IMR-90 (cell line): ENCODE data around the gene PIK3CA. TPM values are rescaled to one million over a fixed set of nuclear protein-coding genes. Genes with fewer than 3 reads are reported as not detected.

ENCODE experiments used
- ATAC-seq: fragments of 200-7000 bp; cut with Tn5 transposase; 2 replicates; pipeline ENCODE4 v1.9.1; 2020; ENCODE audit warnings: low read depth, mild to moderate bottlenecking, moderate library complexity
- BruUV-seq: library from RNA; stranded (reverse); fragments of 400-500 nt; replicated peaks from 2 replicates; lab custom pipeline; 2021; lab: Mats Ljungman, UMichigan
- CTCF ChIA-PET: fragments of 300-600 bp; formaldehyde crosslinking; extraction: SDS; loops from one replicate; lab custom pipeline; 2021; ENCODE audit warnings: antibody characterized with exemption; lab: Yijun Ruan, JAX
- POLR2A ChIA-PET: fragments of 300-600 bp; sonication (Branson Sonifier 250); formaldehyde crosslinking; loops from one replicate; lab custom pipeline; 2022; ENCODE audit warnings: antibody characterized with exemption; ENCODE audit not compliant: unreplicated experiment; lab: Charles Lee
- DNase-seq: peaks from one replicate; pipeline ENCODE4 v3.0.0; 2013
- H2AFZ ChIP-seq: replicated peaks from 2 replicates; pipeline ENCODE3; 2013; ENCODE audit warnings: low read length, mild to moderate bottlenecking; ENCODE audit not compliant: poor library complexity
- H2AK5ac ChIP-seq: 2 replicates; pipeline ENCODE4 v1.6.1; 2013; ENCODE audit warnings: low read depth, low read length, inconsistent platforms
- H2AK9ac ChIP-seq: replicated peaks from 2 replicates; pipeline ENCODE3; 2013; ENCODE audit warnings: mild to moderate bottlenecking, low read depth, low read length, moderate library complexity; ENCODE audit not compliant: poor library complexity
- H2BK120ac ChIP-seq: 2 replicates; pipeline ENCODE4 v1.6.1; 2013; ENCODE audit warnings: low read depth, low read length, inconsistent platforms
- H2BK15ac ChIP-seq: 3 replicates; pipeline ENCODE4 v1.6.1; 2013; ENCODE audit warnings: low read depth, low read length, inconsistent platforms
- H2BK20ac ChIP-seq: 2 replicates; pipeline ENCODE4 v1.6.1; 2013; ENCODE audit warnings: low read depth, mild to moderate bottlenecking, inconsistent platforms, low read length, moderate library complexity
- H2BK5ac ChIP-seq: 2 replicates; pipeline ENCODE4 v1.6.1; 2013; ENCODE audit warnings: mild to moderate bottlenecking, low read depth, low read length, inconsistent platforms; ENCODE audit not compliant: poor library complexity, severe bottlenecking
- H3K14ac ChIP-seq: replicated peaks from 2 replicates; pipeline ENCODE4 v1.6.1; 2013; ENCODE audit warnings: low read depth, low read length, inconsistent platforms
- H3K18ac ChIP-seq: 2 replicates; pipeline ENCODE4 v1.6.1; 2013; ENCODE audit warnings: low read depth, low read length, control low read depth
- H3K23ac ChIP-seq: 2 replicates; pipeline ENCODE4 v1.6.1; 2013; ENCODE audit warnings: low read depth, low read length, inconsistent platforms
- H3K27ac ChIP-seq: 2 replicates; pipeline ENCODE4 v1.5.1; 2013; ENCODE audit warnings: mild to moderate bottlenecking, control low read depth, low read length; ENCODE audit not compliant: insufficient read depth
- H3K27me3 ChIP-seq: 2 replicates; pipeline ENCODE4 v1.6.1; 2013; ENCODE audit warnings: low read length; ENCODE audit not compliant: control insufficient read depth, insufficient read depth
- H3K36me3 ChIP-seq: 2 replicates; pipeline ENCODE4 v1.6.1; 2013; ENCODE audit warnings: low read length, mixed read lengths; ENCODE audit not compliant: control insufficient read depth, insufficient read depth
- H3K4ac ChIP-seq: 2 replicates; pipeline ENCODE4 v1.6.1; 2013; ENCODE audit warnings: low read depth, low read length, inconsistent platforms
- H3K4me1 ChIP-seq: 2 replicates; pipeline ENCODE4 v1.6.1; 2013; ENCODE audit warnings: low read length, mixed read lengths; ENCODE audit not compliant: control insufficient read depth, insufficient read depth
- H3K4me2 ChIP-seq: 2 replicates; pipeline ENCODE4 v1.6.1; 2013; ENCODE audit warnings: low read depth, mild to moderate bottlenecking, control low read depth, low read length, moderate library complexity
- H3K4me3 ChIP-seq: 2 replicates; pipeline ENCODE4 v1.5.1; 2013; ENCODE audit warnings: low read depth, mild to moderate bottlenecking, control low read depth, low read length, moderate library complexity; ENCODE audit not compliant: insufficient read depth
- H3K56ac ChIP-seq: 2 replicates; pipeline ENCODE4 v1.6.1; 2013; ENCODE audit warnings: low read length, inconsistent platforms; ENCODE audit not compliant: insufficient read depth; ENCODE audit errors: extremely low read depth
- H3K79me1 ChIP-seq, 2 experiments: 2 replicates each; pipeline ENCODE4 v1.6.1; 2013; ENCODE audit warnings: low read length in 2 of 2, inconsistent platforms in 1 of 2, low read depth in 1 of 2
- H3K9ac ChIP-seq: 2 replicates; pipeline ENCODE4 v1.6.1; 2013; ENCODE audit warnings: low read depth, low read length, control low read depth
- H3K9me1 ChIP-seq: 2 replicates; pipeline ENCODE4 v1.6.1; 2013; ENCODE audit warnings: low read length, inconsistent platforms; ENCODE audit not compliant: insufficient read depth
- H3K9me3 ChIP-seq: 2 replicates; pipeline ENCODE4 v1.6.1; 2013; ENCODE audit warnings: low read length; ENCODE audit not compliant: control insufficient read depth, insufficient read depth
- H4K20me1 ChIP-seq: 2 replicates; pipeline ENCODE4 v1.6.1; 2013; ENCODE audit warnings: low read length, inconsistent platforms; ENCODE audit not compliant: insufficient read depth
- H4K5ac ChIP-seq: 2 replicates; pipeline ENCODE4 v1.6.1; 2013; ENCODE audit warnings: mild to moderate bottlenecking, low read depth, low read length, control low read depth
- H4K8ac ChIP-seq, 2 experiments: 2 replicates each; pipeline ENCODE4 v1.6.1; 2013; ENCODE audit warnings: low read depth in 2 of 2, low read length in 2 of 2, control low read depth in 1 of 2, inconsistent platforms in 1 of 2
- H4K91ac ChIP-seq: 2 replicates; pipeline ENCODE4 v1.6.1; 2013; ENCODE audit warnings: low read depth, low read length, inconsistent platforms; ENCODE audit not compliant: insufficient read depth
- BHLHE40 ChIP-seq: fragments of 150-350 bp; IDR thresholded peaks from 2 replicates; pipeline ENCODE4 v1.6.1; 2016; ENCODE audit warnings: mild to moderate bottlenecking, low read depth, low read length
- CEBPB ChIP-seq: IDR thresholded peaks from 2 replicates; pipeline ENCODE4 v1.6.1; 2012; ENCODE audit warnings: low read depth, low read length, improper control_type of control experiment
- CHD1 ChIP-seq: IDR thresholded peaks from 2 replicates; pipeline ENCODE4 v1.6.1; 2012; ENCODE audit warnings: low read depth, low read length, improper control_type of control experiment
- FOS ChIP-seq: fragments of 150-350 bp; IDR thresholded peaks from 2 replicates; pipeline ENCODE4 v1.6.1; 2016; ENCODE audit warnings: low read depth, low read length
- MAFK ChIP-seq: IDR thresholded peaks from 2 replicates; pipeline ENCODE4 v1.6.1; 2012; ENCODE audit warnings: low read depth, low read length, improper control_type of control experiment
- MAZ ChIP-seq: IDR thresholded peaks from 2 replicates; pipeline ENCODE4 v1.6.1; 2012; ENCODE audit warnings: low read depth, mild to moderate bottlenecking, low read length, improper control_type of control experiment, moderate library complexity, borderline replicate concordance
- MXI1 ChIP-seq: IDR thresholded peaks from 2 replicates; pipeline ENCODE4 v1.6.1; 2012; ENCODE audit warnings: low read depth, mild to moderate bottlenecking, low read length, moderate library complexity, borderline replicate concordance
- NFE2L2 ChIP-seq: fragments of 150-350 bp; IDR thresholded peaks from 2 replicates; pipeline ENCODE4 v1.6.1; 2016; ENCODE audit warnings: low read depth, mild to moderate bottlenecking, low read length
- POLR2A ChIP-seq: IDR thresholded peaks from 2 replicates; pipeline ENCODE4 v1.6.1; 2012; ENCODE audit warnings: mild to moderate bottlenecking, low read depth, low read length
- RAD21 ChIP-seq: IDR thresholded peaks from 2 replicates; pipeline ENCODE4 v1.6.1; 2012; ENCODE audit warnings: low read length, improper control_type of control experiment
- RCOR1 ChIP-seq: IDR thresholded peaks from 2 replicates; pipeline ENCODE4 v1.6.1; 2012; ENCODE audit warnings: mild to moderate bottlenecking, low read length, improper control_type of control experiment; ENCODE audit not compliant: insufficient replicate concordance
- RFX5 ChIP-seq: IDR thresholded peaks from 2 replicates; pipeline ENCODE4 v1.8.0; 2012; ENCODE audit warnings: low read depth, mild to moderate bottlenecking, low read length, moderate library complexity
- SMC3 ChIP-seq: fragments of 150-350 bp; IDR thresholded peaks from 2 replicates; pipeline ENCODE4 v1.6.1; 2016; ENCODE audit warnings: low read depth, mild to moderate bottlenecking, antibody characterized with exemption, low read length, moderate library complexity
- WGBS, 2 experiments: methylation state at CpG; one replicate each; pipeline versions ENCODE4 v1.1.5 to v1.1.7; 2013; ENCODE audit warnings: missing lambda C conversion rate in 2 of 2; ENCODE audit not compliant: insufficient read length in 1 of 2; ENCODE audit errors: extremely low coverage in 2 of 2; 5-methylcytosine and 5-hydroxymethylcytosine counted together
- dilution Hi-C: fragments of 300-500 bp; cut with HindIII; formaldehyde crosslinking; loops from one replicate; pipeline ENCODE4 v1.14.3; 2018; ENCODE audit warnings: low sequenced_read_pairs; ENCODE audit not compliant: unreplicated experiment
- in situ Hi-C: fragments of 300-500 bp; cut with MboI; formaldehyde crosslinking; loops from 3 replicates; pipeline ENCODE4 v1.14.3; 2019; ENCODE audit warnings: low sequenced_read_pairs, inconsistent platforms, mixed read lengths
- intact Hi-C: fragments of 100-400 bp; cut with micrococcal nuclease; formaldehyde crosslinking; loops from 2 replicates; pipeline ENCODE4 v1.10.0; 2022
- polyA plus RNA-seq, 3 experiments: library from polyadenylated mRNA; depleted of rRNA; stranded (reverse); fragments of >200 nt; gene quantifications; 2 replicates each; pipeline ENCODE4 v1.2.3, GENCODE V29; 2012; ENCODE audit warnings: low replicate concordance in 1 of 3
- total RNA-seq: library from RNA; depleted of rRNA; stranded (reverse); fragments of >200 nt; gene quantifications from 2 replicates; pipeline ENCODE4 v1.2.3, GENCODE V29; 2012
- TF ChIP-seq, protein P1 (sequence below): fragments of 150-350 bp; IDR thresholded peaks from 2 replicates; pipeline ENCODE4 v1.6.1; 2016; ENCODE audit warnings: low read depth, mild to moderate bottlenecking, low read length, moderate library complexity, borderline replicate concordance
- TF ChIP-seq, protein P2 (sequence below): fragments of 150-350 bp; IDR thresholded peaks from 2 replicates; pipeline ENCODE4 v1.6.1; 2017; ENCODE audit warnings: mild to moderate bottlenecking, antibody characterized with exemption, low read length, low read depth
- TF ChIP-seq, protein P3 (sequence below): conservative IDR thresholded peaks from 2 replicates; pipeline ENCODE4 v1.5.1; 2012; ENCODE audit warnings: mild to moderate bottlenecking, low read depth, low read length, improper control_type of control experiment

Gene PIK3CA
- total and polyA plus RNA-seq, 2 of the 4 experiments (the other 2 are of a cell fraction): 5.7 to 22.4 TPM

DNA sequence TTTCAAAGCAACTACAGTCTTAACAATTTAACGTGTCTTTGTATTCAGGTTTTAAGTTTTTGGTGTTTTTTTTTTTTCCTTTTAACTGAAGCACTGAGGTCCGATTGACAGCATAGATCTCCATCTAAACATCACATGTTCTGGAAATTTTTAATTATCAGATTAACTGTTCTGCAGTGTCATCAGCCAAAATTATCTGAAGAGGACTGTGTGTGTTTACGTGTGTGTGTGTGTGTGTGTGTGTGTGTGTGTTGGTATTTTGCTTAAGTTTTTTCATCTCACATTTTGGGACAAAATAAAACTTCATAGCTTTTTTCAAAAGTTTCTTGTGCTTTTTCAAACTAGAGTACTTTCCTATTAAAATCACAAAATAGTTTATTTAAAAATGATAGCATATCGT is 1.8 kb downstream of the PIK3CA start:
- CTCF ChIA-PET: interaction anchor here (0.6 kb wide), 1 partner anchor 127 kb away, joined by 3 read pairs; no protein-coding TSS in a partner anchor

More for the DNA sequence above, 1.8 kb downstream of the PIK3CA start:
- peak overlapping the region; percentile 90; the same call in 1 of the 2 replicates for H3K9ac ChIP-seq
- no peaks in the 10 kb centered on the region; the same call in 1 of the 2 replicates for H3K4me1 ChIP-seq
- H4K20me1 ChIP-seq: peaks cover 26% of the 10 kb centered on the region; the same call in 1 of the 2 replicates
- TF ChIP-seq CHD1: no peak
- TF ChIP-seq, protein P1, sequence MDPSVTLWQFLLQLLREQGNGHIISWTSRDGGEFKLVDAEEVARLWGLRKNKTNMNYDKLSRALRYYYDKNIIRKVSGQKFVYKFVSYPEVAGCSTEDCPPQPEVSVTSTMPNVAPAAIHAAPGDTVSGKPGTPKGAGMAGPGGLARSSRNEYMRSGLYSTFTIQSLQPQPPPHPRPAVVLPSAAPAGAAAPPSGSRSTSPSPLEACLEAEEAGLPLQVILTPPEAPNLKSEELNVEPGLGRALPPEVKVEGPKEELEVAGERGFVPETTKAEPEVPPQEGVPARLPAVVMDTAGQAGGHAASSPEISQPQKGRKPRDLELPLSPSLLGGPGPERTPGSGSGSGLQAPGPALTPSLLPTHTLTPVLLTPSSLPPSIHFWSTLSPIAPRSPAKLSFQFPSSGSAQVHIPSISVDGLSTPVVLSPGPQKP: no peak
- no peak for TF ChIP-seq FOS
- TF ChIP-seq, protein P2, sequence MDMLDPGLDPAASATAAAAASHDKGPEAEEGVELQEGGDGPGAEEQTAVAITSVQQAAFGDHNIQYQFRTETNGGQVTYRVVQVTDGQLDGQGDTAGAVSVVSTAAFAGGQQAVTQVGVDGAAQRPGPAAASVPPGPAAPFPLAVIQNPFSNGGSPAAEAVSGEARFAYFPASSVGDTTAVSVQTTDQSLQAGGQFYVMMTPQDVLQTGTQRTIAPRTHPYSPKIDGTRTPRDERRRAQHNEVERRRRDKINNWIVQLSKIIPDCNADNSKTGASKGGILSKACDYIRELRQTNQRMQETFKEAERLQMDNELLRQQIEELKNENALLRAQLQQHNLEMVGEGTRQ: no peak
- TF ChIP-seq RCOR1: no peak
- no peak for TF ChIP-seq BHLHE40
- no peak for TF ChIP-seq MAZ
- TF ChIP-seq, protein P3, sequence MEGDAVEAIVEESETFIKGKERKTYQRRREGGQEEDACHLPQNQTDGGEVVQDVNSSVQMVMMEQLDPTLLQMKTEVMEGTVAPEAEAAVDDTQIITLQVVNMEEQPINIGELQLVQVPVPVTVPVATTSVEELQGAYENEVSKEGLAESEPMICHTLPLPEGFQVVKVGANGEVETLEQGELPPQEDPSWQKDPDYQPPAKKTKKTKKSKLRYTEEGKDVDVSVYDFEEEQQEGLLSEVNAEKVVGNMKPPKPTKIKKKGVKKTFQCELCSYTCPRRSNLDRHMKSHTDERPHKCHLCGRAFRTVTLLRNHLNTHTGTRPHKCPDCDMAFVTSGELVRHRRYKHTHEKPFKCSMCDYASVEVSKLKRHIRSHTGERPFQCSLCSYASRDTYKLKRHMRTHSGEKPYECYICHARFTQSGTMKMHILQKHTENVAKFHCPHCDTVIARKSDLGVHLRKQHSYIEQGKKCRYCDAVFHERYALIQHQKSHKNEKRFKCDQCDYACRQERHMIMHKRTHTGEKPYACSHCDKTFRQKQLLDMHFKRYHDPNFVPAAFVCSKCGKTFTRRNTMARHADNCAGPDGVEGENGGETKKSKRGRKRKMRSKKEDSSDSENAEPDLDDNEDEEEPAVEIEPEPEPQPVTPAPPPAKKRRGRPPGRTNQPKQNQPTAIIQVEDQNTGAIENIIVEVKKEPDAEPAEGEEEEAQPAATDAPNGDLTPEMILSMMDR: no peak
- no peak for TF ChIP-seq RFX5
- no peak for TF ChIP-seq POLR2A
- no peak for TF ChIP-seq MAFK
- TF ChIP-seq SMC3: no peak
- TF ChIP-seq CEBPB: no peak
- no peak for TF ChIP-seq RAD21
- TF ChIP-seq NFE2L2: no peak
- TF ChIP-seq MXI1: no peak
- intact Hi-C loops: loop anchor here (5.0 kb wide), 3 partner anchors 43 to 407 kb away; no protein-coding TSS in a partner anchor
- no peak overlapping the region for H3K4ac ChIP-seq
- no peak overlapping the region for H2AK5ac ChIP-seq
- H3K79me1 ChIP-seq: peaks cover 3 to 33% of the 10 kb centered on the region in 2 experiments
- no peak overlapping the region for H2BK15ac ChIP-seq
- TSS peak; percentile 17 for BruUV-seq
- H3K23ac ChIP-seq: peak overlapping the region; percentile 74; the same call in 1 of the 2 replicates
- no peak for DNase-seq
- peak overlapping the region; percentile 94 for H3K4me3 ChIP-seq
- H3K9me3 ChIP-seq: no peaks in the 10 kb centered on the region
- 0 out of 2 replicates have a peak overlapping the region, but pooled peaks have one; percentile 42 for H3K18ac ChIP-seq
- no peak overlapping the region for H2AK9ac ChIP-seq
- POLR2A ChIA-PET: interaction anchor here (0.6 kb wide), 1 partner anchor 88 kb away, joined by 3 read pairs; no protein-coding TSS in a partner anchor
- dilution Hi-C loops: no loop called here
- no peak overlapping the region for H4K8ac ChIP-seq
- H4K91ac ChIP-seq: no peak overlapping the region
- no peaks in the 10 kb centered on the region for H3K9me1 ChIP-seq
- in situ Hi-C loops: loop anchor here (5.0 kb wide), 1 partner anchor 172 kb away; the partner anchor contains the start of gene ZNF639
- no peak for ATAC-seq
- H3K56ac ChIP-seq: no peak overlapping the region; the same call in 1 of the 2 replicates
- no peak overlapping the region for H3K27ac ChIP-seq
- peak overlapping the region; percentile 56 for H3K4me2 ChIP-seq
- no CpG with 5 or more reads among the region's 4 CpGs for WGBS, 2 experiments
- no peak overlapping the region for H2BK120ac ChIP-seq
- H3K27me3 ChIP-seq: no peaks in the 10 kb centered on the region
- H4K5ac ChIP-seq: no peak overlapping the region
- H3K14ac ChIP-seq: no peak overlapping the region; the same call in 1 of the 2 replicates
- peak overlapping the region; percentile 82 for H2BK5ac ChIP-seq
- no peak overlapping the region for H2AFZ ChIP-seq
- no peaks in the 10 kb centered on the region for H3K36me3 ChIP-seq
- no peak overlapping the region for H2BK20ac ChIP-seq
